Mesenteric fat pad (tissue), 1 donor: ENCODE results near the gene CENPB. TPM values are rescaled to one million over a fixed set of nuclear protein-coding genes. Genes with fewer than 3 reads are reported as not detected.
A peak's percentile ranks its signal among the peaks of the same experiment; 100 is the strongest.
"Not testable (repeated sequence)": the region's sequence is repeated elsewhere in the genome, so short reads cannot be mapped to it uniquely, and the experiment has no call there.

Experiments used
- DNase-seq: peaks from one replicate; pipeline ENCODE4 v3.0.0-alpha.2; 2020; ENCODE audit warnings: low spot score
- total RNA-seq: library from RNA; stranded (reverse); fragmentation: NEBNext Ultra II Directional; extraction: Animal tissue kit (Norgen Biotek cat#: 25700); gene quantifications from one replicate; pipeline ENCODE4 v1.2.1, GENCODE V29; 2021
- donor health status: DM: yes; HTN: yes; CAD: no.

Gene CENPB
- total RNA-seq, 1 donor from 2014 or later, result 97.3 TPM

- peak; percentile 99 for DNase-seq
Measured at GRCh38 chr20:3811467-3812258, 25.1 kb upstream of the CENPB start.

- DNase-seq, result no peak
Measured at GRCh38 chr20:3808544-3808943, 22.0 kb upstream of the CENPB start.

GRCh38 chr20:3804781-3805180, 18.2 kb upstream of the CENPB start:
- no peak for DNase-seq

GRCh38 chr20:3804254-3804751, 17.8 kb upstream of the CENPB start:
- no peak for DNase-seq

- no peak for DNase-seq
Measured at GRCh38 chr20:3803854-3804253, 17.3 kb upstream of the CENPB start.

- DNase-seq, result no peak
Measured at GRCh38 chr20:3803289-3803688, 16.7 kb upstream of the CENPB start.

GRCh38 chr20:3802524-3803239, 16.1 kb upstream of the CENPB start:
- DNase-seq, result no peak

GRCh38 chr20:3801846-3802245, 15.3 kb upstream of the CENPB start:
- DNase-seq, result no peak

GRCh38 chr20:3801299-3801698, 14.8 kb upstream of the CENPB start:
- DNase-seq, result no peak

- no peak for DNase-seq
Measured at GRCh38 chr20:3800878-3801260, 14.3 kb upstream of the CENPB start.

GRCh38 chr20:3800256-3800877, 13.8 kb upstream of the CENPB start:
- no peak for DNase-seq

GRCh38 chr20:3798908-3799248, 12.3 kb upstream of the CENPB start:
- DNase-seq, result no peak

- no peak for DNase-seq
Measured at GRCh38 chr20:3798373-3798768, 11.8 kb upstream of the CENPB start.

- no peak for DNase-seq
Measured at GRCh38 chr20:3797592-3798372, 11.2 kb upstream of the CENPB start.

- DNase-seq, result no peak
Measured at GRCh38 chr20:3797226-3797545, 10.6 kb upstream of the CENPB start.

- DNase-seq, result no peak
Measured at GRCh38 chr20:3796477-3797225, 10.1 kb upstream of the CENPB start.

- DNase-seq, result peak; percentile 97
Measured at GRCh38 chr20:3795511-3796468, 9.2 kb upstream of the CENPB start, which contains the start of gene CDC25B. CDC25B (plus strand) TSS chr20:3796310; CDS start chr20:3796532, 222 bp downstream.

- no peak for DNase-seq
Measured at GRCh38 chr20:3794701-3795420, 8.3 kb upstream of the CENPB start.

GRCh38 chr20:3794168-3794567, 7.6 kb upstream of the CENPB start:
- DNase-seq, result not testable (repeated sequence)
